Measurements from ENCODE around the gene ABCC1.

DNA sequence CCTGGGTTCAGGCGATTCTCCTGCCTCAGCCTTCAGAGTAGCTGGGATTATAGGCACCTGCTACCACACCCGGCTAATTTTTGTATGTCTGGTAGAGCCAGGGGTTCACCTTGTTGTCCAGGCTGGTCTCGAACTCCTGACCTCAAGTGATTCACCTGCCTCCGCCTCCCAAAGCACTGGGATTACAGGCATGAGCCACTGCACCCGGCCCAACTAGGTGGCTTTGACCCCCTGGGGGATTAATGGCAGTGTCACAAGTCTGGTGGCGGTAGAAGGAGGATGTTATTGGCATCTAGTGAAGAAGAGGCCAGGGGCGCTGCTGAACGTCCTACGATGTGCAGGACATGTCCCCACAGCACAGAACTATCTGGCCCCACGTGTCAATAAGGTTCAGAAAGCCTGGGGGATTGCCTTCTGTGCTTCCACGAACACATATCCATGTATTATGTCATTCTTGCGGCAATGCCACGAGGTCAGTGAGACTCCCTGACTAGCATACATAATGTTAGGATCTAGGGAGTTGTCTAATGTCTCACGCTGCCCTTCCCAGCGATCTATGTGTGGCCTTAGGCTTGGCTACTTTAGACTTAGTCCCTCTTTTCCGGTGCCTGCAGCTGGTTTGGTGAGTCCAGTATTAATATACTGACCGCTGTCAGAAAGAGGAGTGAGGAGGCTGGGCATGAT, 198.0 kb downstream of the ABCC1 start:
- TF ChIP-seq, protein P1, sequence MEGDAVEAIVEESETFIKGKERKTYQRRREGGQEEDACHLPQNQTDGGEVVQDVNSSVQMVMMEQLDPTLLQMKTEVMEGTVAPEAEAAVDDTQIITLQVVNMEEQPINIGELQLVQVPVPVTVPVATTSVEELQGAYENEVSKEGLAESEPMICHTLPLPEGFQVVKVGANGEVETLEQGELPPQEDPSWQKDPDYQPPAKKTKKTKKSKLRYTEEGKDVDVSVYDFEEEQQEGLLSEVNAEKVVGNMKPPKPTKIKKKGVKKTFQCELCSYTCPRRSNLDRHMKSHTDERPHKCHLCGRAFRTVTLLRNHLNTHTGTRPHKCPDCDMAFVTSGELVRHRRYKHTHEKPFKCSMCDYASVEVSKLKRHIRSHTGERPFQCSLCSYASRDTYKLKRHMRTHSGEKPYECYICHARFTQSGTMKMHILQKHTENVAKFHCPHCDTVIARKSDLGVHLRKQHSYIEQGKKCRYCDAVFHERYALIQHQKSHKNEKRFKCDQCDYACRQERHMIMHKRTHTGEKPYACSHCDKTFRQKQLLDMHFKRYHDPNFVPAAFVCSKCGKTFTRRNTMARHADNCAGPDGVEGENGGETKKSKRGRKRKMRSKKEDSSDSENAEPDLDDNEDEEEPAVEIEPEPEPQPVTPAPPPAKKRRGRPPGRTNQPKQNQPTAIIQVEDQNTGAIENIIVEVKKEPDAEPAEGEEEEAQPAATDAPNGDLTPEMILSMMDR (IDR thresholded peaks at IDR 0.05) = no peak
- TF ChIP-seq POLR2A (IDR thresholded peaks at IDR 0.05) = no peak

All from Peyer's patch (tissue), 4 donors.